ENCODE measurements around the gene PPP2R2B.

PPP2R2B gene

DNA sequence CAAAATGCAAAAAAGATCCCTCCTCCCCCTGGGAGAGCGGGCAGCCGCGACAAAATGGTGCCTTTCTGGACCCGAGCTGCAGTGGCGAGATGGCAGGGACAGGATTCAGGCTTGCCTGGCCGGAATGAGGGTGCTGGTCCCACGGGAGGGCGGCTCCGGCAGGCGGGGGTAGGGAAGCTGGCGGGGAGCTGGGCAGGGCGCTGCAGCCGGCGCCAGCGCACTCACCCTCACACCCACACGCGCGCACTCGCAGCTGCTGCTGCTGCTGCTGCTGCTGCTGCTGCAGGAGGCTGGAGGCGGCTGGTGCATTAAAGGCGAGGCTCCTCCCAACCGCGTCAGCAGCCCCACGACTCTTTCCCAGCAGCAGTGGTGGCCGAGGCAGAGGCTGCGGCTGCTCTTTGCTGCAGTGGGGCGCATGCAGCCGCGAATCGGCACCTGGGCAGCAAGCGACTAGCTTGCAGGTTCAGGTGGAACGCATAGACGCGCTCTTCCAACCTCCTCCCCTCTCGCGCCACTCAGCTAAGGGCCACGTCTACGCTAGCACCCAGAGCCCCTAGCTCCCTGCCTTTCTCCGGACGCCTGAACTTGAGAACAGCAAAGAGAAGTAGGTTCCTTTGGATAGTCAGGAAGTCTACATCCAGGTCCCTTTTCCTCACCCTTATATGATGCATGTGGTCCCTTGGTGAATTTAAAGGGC lies at the start of gene PPP2R2B:
TSS of gene PPP2R2B (minus strand) at position 282 of the 697 bp plus-strand sequence.
- DNase-seq (ENCODE audit: low read depth in 2 of 2, low spot score in 1 of 2): peak in 1 of 2 donors; percentile 6

GRCh38 chr5:146924132-146924531 lies 45.6 kb upstream of the PPP2R2B start:
- DNase-seq (ENCODE audit: low read depth in 2 of 2, low spot score in 1 of 2): no peak

GRCh38 chr5:146921225-146921624 lies 42.7 kb upstream of the PPP2R2B start:
- no peak for DNase-seq (ENCODE audit: low read depth in 2 of 2, low spot score in 1 of 2)

- no peak for DNase-seq (ENCODE audit: low read depth in 2 of 2, low spot score in 1 of 2)
Measured at GRCh38 chr5:146920351-146920881, 41.9 kb upstream of the PPP2R2B start.

DNA sequence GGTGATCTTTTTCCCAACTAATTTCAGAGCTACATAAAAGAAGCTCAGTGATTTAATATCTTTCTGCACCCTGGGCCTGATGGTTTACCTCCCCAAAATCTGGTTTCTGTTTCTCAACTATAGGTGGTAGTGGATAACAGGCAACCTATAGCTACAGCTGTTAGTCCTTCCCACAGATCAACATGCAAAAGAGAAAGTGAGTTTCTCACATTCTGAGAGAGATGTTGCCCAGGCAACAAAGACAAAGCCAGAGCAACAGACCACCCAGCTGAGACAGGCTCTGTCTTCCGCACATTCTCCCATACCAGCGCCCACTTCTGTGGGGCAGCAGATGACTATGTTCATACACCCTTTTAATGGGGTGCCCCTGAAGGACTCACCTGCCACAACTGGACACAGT lies 40.7 kb upstream of the PPP2R2B start:
- DNase-seq (ENCODE audit: low read depth in 2 of 2, low spot score in 1 of 2): no peak

GRCh38 chr5:146917931-146918330 lies 39.4 kb upstream of the PPP2R2B start:
- DNase-seq (ENCODE audit: low read depth in 2 of 2, low spot score in 1 of 2): no peak

- DNase-seq (ENCODE audit: low read depth in 2 of 2, low spot score in 1 of 2): no peak
Measured at GRCh38 chr5:146912874-146913273, 34.3 kb upstream of the PPP2R2B start.

DNA sequence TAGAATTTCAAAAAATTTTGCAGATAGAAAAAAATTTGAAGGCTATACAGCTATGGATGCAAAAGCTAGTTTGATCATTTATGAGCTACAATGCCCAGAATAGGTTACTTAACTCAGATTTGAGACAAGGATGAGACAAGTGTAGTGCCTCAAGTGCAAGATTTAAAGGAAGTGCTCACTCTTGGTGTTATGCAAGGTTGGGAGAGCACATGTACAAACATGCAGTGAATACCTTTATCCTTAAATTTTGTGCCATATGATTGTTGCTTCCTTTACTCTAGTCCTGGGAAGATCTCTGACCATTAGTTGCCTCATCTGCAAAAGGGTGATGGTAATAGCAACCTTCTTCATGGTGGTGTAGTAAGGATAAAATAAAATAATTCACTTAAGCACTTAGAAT lies 31.7 kb upstream of the PPP2R2B start:
- DNase-seq (ENCODE audit: low read depth in 2 of 2, low spot score in 1 of 2): no peak

DNA sequence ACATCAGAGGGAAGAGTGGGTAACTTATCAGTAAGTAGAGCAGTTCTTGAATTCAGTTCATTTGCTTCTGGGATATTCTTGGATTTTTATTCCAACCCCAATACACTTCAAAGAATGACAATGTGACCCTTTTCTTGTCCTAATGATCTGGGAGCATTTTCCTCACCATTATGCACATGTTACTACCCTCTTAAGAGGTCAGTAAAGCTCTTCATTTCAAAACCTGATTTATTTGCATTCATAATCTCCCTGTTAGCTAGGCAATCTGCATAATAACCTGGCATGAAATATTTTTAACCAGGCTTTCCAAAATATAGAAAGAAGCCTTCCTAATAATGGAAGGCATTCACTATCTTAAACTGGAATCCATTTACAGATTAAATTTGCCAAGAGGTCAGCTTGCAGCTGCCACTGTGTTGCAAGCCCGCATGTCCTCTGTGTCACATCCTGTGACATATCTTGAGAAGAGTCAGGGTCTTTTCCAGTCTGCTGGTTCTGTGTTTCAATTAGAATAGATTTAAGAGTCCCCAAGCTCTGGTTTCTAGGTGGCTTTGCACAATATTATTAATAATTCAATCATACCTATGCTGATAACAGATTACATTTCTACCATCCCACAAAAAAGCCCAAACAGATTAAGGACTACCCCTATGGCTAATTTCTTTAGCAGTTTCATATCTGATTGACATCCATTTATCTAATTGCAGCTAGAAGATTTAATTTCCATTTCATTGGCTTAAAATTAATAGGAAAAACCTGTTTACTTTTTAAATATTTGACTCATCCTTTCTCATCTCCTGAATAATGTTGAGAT lies 30.9 kb upstream of the PPP2R2B start:
- DNase-seq (ENCODE audit: low read depth in 2 of 2, low spot score in 1 of 2): no peak

DNA sequence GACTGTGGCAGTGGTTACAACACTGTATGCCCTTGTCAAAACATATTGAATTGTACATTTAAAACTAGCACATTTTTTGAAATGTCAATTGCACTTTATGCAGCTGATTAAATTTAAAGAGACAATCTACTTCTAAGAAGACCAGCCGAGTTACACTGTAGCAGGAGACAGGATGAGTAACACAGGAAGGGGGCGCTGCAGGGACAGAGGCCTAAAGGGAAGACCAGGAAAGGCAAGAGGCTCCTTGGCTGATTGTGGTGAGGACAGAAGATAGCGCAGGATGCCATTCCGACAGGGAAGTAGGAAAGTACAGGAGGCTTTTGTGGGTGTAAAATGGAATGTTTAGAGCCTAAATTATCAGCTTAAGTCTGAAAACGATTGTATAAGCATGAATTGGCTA lies 28.2 kb upstream of the PPP2R2B start:
- DNase-seq (ENCODE audit: low read depth in 2 of 2, low spot score in 1 of 2): no peak

- no peak for DNase-seq (ENCODE audit: low read depth in 2 of 2, low spot score in 1 of 2)
Measured at GRCh38 chr5:146904890-146905289, 26.3 kb upstream of the PPP2R2B start.

DNA sequence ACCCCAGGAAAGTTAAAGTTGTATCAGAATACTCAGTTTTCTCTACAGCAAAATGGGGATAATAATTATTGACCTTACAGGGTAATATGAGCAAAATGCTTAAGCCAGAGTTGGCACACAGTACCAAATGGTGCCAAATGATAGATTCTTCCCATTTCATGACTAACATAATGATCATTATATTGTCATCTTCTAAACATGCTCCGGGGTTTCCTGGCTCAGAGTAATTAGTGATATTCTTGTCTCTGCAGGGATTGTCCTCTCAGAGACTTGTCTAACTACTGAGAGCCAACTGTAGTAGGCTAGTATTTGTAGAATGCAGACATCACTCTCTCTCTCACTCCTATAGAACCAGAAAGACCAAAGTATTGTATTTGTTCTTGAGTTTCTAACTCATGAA lies 25.2 kb upstream of the PPP2R2B start:
- DNase-seq (ENCODE audit: low read depth in 2 of 2, low spot score in 1 of 2): no peak

- no peak for DNase-seq (ENCODE audit: low read depth in 2 of 2, low spot score in 1 of 2)
Measured at GRCh38 chr5:146902471-146902870, 23.9 kb upstream of the PPP2R2B start.

DNA sequence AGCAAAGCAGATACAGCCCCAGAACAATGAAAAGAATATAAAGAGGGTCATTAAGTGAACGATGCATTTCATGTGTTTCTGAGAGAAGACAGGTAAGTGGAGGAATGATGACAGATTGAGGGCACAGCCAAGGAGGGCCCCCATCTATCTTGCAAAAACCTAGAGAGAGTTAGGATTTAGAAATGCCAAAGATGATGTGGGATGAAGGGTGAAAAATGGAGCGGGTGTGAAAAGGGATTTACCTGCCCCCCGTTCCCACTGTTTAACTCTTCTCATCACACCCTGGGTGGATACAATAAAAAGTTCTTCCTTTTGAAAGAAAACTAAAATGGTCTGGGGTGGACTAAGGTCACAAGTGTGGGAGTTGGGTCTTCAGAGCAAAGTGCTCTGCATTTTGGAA lies 18.5 kb upstream of the PPP2R2B start:
- no peak for DNase-seq (ENCODE audit: low read depth in 2 of 2, low spot score in 1 of 2)

DNA sequence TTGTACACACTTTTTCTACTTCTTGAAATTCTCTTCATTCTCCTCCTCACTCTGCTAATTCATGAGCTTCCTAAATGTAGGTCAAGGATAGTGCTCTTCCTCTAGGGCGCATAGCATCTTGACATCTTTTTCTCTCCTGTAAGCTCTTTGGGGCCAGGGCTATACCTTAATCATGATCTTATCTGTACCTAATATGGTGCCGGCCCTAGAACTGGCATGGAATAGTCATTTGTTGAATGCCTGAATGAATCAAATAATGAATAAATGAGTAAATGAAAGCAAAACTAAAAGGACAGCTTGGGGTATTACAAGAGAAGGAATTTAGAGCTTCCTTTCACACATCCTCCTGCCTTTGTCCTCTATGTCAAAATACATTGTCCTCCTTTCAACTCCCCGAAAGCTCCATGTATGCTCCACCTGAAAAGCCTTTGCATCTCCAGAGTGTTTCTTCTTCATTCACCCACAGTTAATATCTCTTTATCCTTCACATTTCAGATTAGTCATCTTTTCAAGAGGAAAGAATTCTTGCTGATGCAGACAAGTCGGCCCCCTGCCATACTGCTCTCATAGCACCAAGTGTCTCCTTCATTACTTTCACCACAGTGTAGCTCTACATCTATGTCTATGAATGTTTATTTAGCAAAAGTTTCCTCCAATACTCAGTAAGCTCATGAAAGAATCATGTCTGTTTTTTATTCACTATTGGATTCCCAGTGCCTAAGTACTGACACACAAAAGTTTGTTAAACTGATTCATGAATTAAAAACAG lies 16.4 kb upstream of the PPP2R2B start:
- DNase-seq (ENCODE audit: low read depth in 2 of 2, low spot score in 1 of 2): no peak

DNA sequence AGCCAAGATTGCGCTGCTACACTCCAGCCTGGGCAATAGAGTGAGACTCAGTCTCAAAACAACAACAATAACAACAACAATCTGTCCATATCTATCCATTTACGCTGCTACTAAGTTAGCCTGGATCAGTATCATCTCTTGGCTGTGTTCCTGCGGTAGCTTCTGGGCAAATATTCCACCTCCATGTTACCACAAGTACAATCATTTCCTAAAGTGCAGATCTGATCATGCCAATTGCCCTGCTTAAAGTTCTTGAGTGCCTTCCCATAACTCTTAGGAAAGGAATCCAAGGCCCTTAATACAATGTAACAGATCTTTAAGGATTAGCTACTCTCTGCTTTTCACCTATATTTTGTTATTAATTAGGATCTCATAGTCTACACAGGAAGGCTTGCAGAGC lies 15.4 kb upstream of the PPP2R2B start:
- no peak for DNase-seq (ENCODE audit: low read depth in 2 of 2, low spot score in 1 of 2)

DNA sequence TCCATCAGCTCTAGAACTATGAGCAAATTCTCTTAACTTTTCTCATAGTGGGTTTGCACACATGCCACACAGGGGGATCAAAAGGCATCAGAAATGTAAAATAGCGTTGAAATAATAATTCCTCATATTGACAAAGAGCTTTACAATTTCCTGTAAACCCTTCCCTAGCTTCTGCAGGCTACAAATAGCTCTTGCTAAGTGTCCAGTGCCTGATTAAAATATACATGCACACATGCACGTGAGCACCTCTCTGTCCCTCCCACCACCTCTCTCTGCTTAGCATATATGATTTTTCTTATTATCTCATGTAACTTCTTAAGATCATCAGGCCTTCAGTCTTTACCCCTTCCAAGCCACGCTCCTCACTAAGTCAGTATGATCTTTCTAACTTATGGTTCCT lies 13.7 kb upstream of the PPP2R2B start:
- no peak for DNase-seq (ENCODE audit: low read depth in 2 of 2, low spot score in 1 of 2)

DNA sequence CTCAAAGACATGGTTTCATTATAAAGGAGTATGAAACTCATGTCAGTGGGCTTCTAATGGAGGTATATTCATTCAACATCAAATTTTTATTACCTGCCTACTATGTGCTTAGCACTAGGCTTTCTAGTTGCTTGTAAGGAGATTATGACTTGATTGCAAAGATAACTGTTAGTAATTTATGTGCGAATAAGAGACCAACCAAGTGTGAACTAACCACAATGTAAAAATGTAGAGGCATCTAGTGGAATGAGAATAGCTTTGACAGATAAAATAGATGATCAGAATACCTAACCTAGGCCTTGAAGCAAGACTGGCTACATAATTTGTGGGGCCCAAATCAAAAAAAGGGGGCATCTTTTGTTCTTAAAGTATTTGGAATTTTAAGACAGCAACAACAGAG lies 13.0 kb upstream of the PPP2R2B start:
- no peak for DNase-seq (ENCODE audit: low read depth in 2 of 2, low spot score in 1 of 2)

DNA sequence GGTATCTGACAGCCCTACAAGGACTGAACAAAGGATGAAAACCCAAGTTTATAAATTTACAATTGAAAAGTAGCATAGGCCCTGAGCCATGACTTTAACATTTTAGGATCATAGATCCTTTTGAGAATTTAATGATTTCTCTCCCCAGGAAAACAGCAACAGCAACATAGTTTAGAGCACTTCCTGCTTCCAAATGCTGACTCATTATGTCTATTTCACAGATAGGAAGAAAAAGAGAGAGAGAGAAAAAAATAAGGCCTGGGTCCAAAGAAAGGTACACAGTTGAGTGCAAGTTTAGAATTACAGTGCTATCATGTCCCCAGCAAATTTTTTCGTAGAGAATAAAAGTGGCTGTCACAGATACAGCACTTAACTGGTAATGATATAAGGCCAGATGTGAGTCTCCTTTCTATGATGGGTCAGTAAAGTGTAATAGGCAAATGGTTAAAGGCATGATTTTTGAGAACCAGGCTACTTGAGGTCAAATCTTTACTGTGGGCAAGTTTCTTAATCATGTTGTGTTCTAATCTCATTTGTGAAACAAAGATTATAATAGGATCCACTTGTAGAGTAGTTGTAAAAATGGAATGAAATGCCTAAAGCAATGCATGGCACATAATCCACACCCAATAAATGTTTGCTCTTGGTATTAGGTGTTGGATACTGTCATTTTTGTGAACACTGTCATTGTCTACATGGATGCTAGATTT lies 12.3 kb upstream of the PPP2R2B start:
- DNase-seq (ENCODE audit: low read depth in 2 of 2, low spot score in 1 of 2): no peak

- no peak for DNase-seq (ENCODE audit: low read depth in 2 of 2, low spot score in 1 of 2)
Measured at GRCh38 chr5:146890066-146890465, 11.5 kb upstream of the PPP2R2B start.

DNA sequence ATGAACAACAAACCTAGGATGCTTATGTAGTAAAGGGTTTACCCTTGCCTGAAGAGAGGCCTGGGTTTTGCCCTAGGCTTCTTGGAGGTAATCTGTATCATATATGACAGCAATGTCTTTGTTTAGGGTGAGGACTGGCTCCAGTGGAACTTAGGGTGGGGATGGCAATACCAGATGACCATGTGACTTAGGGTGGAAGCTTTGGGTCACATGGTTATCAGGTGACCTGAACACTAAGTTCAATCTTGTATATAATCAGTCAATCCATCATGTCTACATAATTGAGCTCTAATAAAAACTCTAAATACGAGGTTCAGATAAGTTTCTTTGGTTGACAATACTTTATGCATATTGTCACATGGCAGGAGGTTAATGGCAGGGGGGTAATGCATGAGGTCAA lies 10.6 kb upstream of the PPP2R2B start:
- DNase-seq (ENCODE audit: low read depth in 2 of 2, low spot score in 1 of 2): no peak

Measured in stimulated activated CD8-positive, alpha-beta memory T cell treated with anti-CD3 and anti-CD28 coated beads, Interleukin-4, amount 100 ng/mL, for 1 hour (primary cell).